HG03064 (cell line): ENCODE results near the gene COL25A1.

ENCODE experiments used
- ATAC-seq: cut with Tn5 transposase; IDR thresholded peaks from one replicate; pipeline ENCODE4 v1.9.1; 2021; ENCODE audit warnings: low read depth; ENCODE audit not compliant: unreplicated experiment

COL25A1 gene

GRCh38 chr4:108788731-108789130, 513.7 kb downstream of the COL25A1 start:
- ATAC-seq, result no peak

- no peak for ATAC-seq
Measured at GRCh38 chr4:108787724-108788123, 514.7 kb downstream of the COL25A1 start.

- ATAC-seq, result no peak
Measured at GRCh38 chr4:108787106-108787505, 515.4 kb downstream of the COL25A1 start.

GRCh38 chr4:108786351-108786750, 516.1 kb downstream of the COL25A1 start:
- no peak for ATAC-seq

GRCh38 chr4:108783665-108784463, 518.6 kb downstream of the COL25A1 start:
- no peak for ATAC-seq

- no peak for ATAC-seq
Measured at GRCh38 chr4:108779958-108780357, 522.5 kb downstream of the COL25A1 start.

DNA sequence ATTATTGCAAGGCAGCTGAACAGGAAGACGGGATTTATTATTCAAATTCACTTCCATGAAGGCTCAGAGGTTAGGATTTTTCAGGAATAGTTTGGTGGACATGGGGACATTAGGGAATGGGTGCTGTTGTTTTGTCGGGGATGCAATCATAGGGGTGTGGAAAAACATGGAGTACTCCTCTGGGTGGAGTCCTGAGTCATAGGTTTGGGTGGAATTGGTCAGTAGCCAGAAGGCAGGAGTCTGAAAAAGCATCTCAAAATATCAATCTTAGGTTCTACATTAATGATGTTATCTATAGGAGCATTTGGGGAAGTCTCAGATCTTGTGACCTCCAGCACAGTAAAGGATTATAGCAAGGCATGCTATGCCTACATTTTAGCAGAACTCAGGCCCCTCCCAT, 525.1 kb downstream of the COL25A1 start:
- ATAC-seq, result no peak

DNA sequence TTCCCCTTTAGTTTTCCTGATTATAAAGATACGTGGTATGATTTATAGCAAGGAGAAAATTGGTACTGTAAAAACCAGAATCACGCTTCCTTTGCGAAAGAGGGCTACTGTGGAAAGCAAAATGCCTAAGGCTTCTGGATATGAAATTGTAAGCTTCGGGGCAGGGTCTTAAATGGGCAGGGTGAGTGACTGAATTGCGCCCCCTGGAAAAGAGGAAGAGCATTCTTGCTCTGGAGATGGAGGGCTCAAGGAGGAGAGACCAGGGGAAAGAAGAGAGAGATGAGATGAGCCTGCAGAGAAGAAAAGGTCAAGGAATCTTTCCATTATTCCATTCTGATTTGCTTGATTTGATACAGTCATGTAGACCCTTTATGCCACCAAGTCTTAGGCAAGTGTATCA, 526.5 kb downstream of the COL25A1 start:
- ATAC-seq, result no peak

- no peak for ATAC-seq
Measured at GRCh38 chr4:108774809-108775530, 527.5 kb downstream of the COL25A1 start.

DNA sequence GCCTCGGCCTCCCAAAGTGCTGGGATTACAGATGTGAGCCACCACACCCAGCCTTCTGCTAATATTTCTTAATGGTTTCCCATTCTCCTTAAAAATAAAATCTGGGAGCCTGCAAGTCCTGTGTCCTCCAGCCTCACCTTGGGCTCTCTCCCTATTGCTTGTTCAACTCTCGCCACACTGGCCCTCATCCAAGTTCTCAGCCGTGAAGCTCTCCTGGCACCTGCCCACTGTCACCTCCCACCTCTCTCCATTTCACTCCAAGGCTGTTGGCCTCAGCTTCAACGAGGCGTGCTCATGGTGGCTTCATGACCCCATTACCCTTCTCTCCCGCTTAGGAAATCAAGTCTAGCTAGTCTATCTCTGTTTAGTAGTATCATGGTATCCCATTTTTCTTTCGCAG, 530.1 kb downstream of the COL25A1 start:
- ATAC-seq, result no peak

GRCh38 chr4:108766058-108766457, 536.4 kb downstream of the COL25A1 start:
- no peak for ATAC-seq

- ATAC-seq, result no peak
Measured at GRCh38 chr4:108763986-108764385, 538.5 kb downstream of the COL25A1 start.

GRCh38 chr4:108763226-108763593, 539.2 kb downstream of the COL25A1 start:
- ATAC-seq, result no peak

- ATAC-seq, result no peak
Measured at GRCh38 chr4:108762559-108763225, 539.8 kb downstream of the COL25A1 start, which contains the start of gene ETNPPL. ETNPPL (minus strand) TSS chr4:108763053; CDS start chr4:108762898, 155 bp downstream.
